Activated CD8-positive, alpha-beta T cell treated with anti-CD3 and anti-CD28 coated beads for 36 hours (primary cell): ENCODE measurements around the gene IGF2BP2. TPM values are rescaled to one million over a fixed set of nuclear protein-coding genes. Genes with fewer than 3 reads are reported as not detected.
A peak's percentile ranks its signal among the peaks of the same experiment; 100 is the strongest.

Experiments used
- ATAC-seq: fragments of 200-7000 bp; cut with Tn5 transposase; one replicate; pipeline ENCODE4 v1.10.0; 2021; ENCODE audit warnings: mild to moderate bottlenecking, moderate library complexity
- CTCF ChIA-PET: fragments of 350-600 bp; sonication (Branson Sonifier 250); formaldehyde crosslinking; loops from one replicate; lab custom pipeline; 2021; ENCODE audit warnings: antibody characterized with exemption; lab: Charles Lee
- POLR2A ChIA-PET: fragments of 350-600 bp; sonication (Branson Sonifier 250); formaldehyde crosslinking; loops from one replicate; lab custom pipeline; 2021; ENCODE audit warnings: antibody characterized with exemption; lab: Charles Lee
- DNase-seq: peaks from one replicate; pipeline ENCODE4 v3.0.0-alpha.2; 2020
- H3K27ac Mint-ChIP-seq: one replicate; pipeline ENCODE4 v1.8.0; 2021; ENCODE audit warnings: mild to moderate bottlenecking, mixed read lengths
- H3K27me3 Mint-ChIP-seq: one replicate; pipeline ENCODE4 v1.8.0; 2021; ENCODE audit warnings: mixed read lengths
- H3K36me3 Mint-ChIP-seq: one replicate; pipeline ENCODE4 v1.8.0; 2021; ENCODE audit warnings: low read depth, mixed read lengths
- H3K4me1 Mint-ChIP-seq: one replicate; pipeline ENCODE4 v1.8.0; 2021; ENCODE audit warnings: low read depth, mixed read lengths
- H3K4me3 Mint-ChIP-seq: one replicate; pipeline ENCODE4 v1.8.0; 2021; ENCODE audit warnings: mild to moderate bottlenecking, moderate library complexity, mixed read lengths
- H3K9me3 Mint-ChIP-seq: one replicate; pipeline ENCODE4 v1.8.0; 2021; ENCODE audit warnings: mixed read lengths
- CTCF ChIP-seq: fragments of 200-600 bp; IDR thresholded peaks from one replicate; pipeline ENCODE4 v1.8.0; 2022; ENCODE audit warnings: antibody characterized with exemption, mild to moderate bottlenecking
- intact Hi-C: fragments of 100-400 bp; cut with micrococcal nuclease; formaldehyde crosslinking; loops from one replicate; pipeline ENCODE4 v1.10.0; 2022
- total RNA-seq, 2 experiments: library from RNA; stranded (reverse); gene quantifications; one replicate each; pipeline ENCODE4 v1.2.3, GENCODE V29; 2021

IGF2BP2 gene
- under 1 TPM; 0.52 to 0.65 TPM for total RNA-seq

GRCh38 chr3:185825006-185825638 lies at the start of gene IGF2BP2:
Gene IGF2BP2 (minus strand): TSS chr3:185825042. CDS start chr3:185824960, 82 bp downstream.
- peak; percentile 76 for ATAC-seq
- intact Hi-C loops, result no loop called here
- peak within 1 kb of the TSS; percentile 76 for H3K4me3 Mint-ChIP-seq
- peak; percentile 64 for DNase-seq
- H3K27ac Mint-ChIP-seq, result no peak within 1 kb of the TSS
- H3K36me3 Mint-ChIP-seq, result no peaks in the 10 kb centered on the region
- no peaks in the 10 kb centered on the region for H3K9me3 Mint-ChIP-seq
- TF ChIP-seq CTCF, result no peak
- CTCF ChIA-PET, result no interaction called here
- H3K4me1 Mint-ChIP-seq, result peaks cover 8% of the 10 kb centered on the region
- peaks cover 63% of the 10 kb centered on the region for H3K27me3 Mint-ChIP-seq
- POLR2A ChIA-PET, result no interaction called here

GRCh38 chr3:185874119-185874518 lies 49.3 kb upstream of the IGF2BP2 start:
- DNase-seq (no peak), ATAC-seq (no peak)
- no peaks in the 10 kb centered on the region for H3K4me1 Mint-ChIP-seq
- H3K36me3 Mint-ChIP-seq, result no peaks in the 10 kb centered on the region
- no peak overlapping the region for H3K4me3 Mint-ChIP-seq
- no peak for TF ChIP-seq CTCF
- H3K27me3 Mint-ChIP-seq, result peaks cover 6% of the 10 kb centered on the region
- POLR2A ChIA-PET, result no interaction called here
- CTCF ChIA-PET, result interaction anchor here (1.1 to 1.6 kb wide), 2 partner anchors 69 to 214 kb away, joined by 3 to 7 read pairs; no protein-coding TSS in a partner anchor
- H3K9me3 Mint-ChIP-seq, result no peaks in the 10 kb centered on the region
- no peak overlapping the region for H3K27ac Mint-ChIP-seq
- intact Hi-C loops, result no loop called here

GRCh38 chr3:185867650-185868049 lies 42.8 kb upstream of the IGF2BP2 start:
- no peaks in the 10 kb centered on the region for H3K9me3 Mint-ChIP-seq
- H3K4me3 Mint-ChIP-seq, result no peak overlapping the region
- TF ChIP-seq CTCF, result no peak
- H3K27me3 Mint-ChIP-seq, result peaks cover 8% of the 10 kb centered on the region
- ChIA-PET CTCF (no interaction called here), POLR2A (no interaction called here)
- H3K36me3 Mint-ChIP-seq, result no peaks in the 10 kb centered on the region
- ATAC-seq (no peak), DNase-seq (no peak)
- no peak overlapping the region for H3K27ac Mint-ChIP-seq
- no peaks in the 10 kb centered on the region for H3K4me1 Mint-ChIP-seq
- intact Hi-C loops, result no loop called here

GRCh38 chr3:185866995-185867394 lies 42.2 kb upstream of the IGF2BP2 start:
- Mint-ChIP-seq H3K4me3 (no peak overlapping the region), H3K4me1 (no peaks in the 10 kb centered on the region), H3K27me3 (peaks cover 8% of the 10 kb centered on the region), H3K36me3 (no peaks in the 10 kb centered on the region), H3K9me3 (no peaks in the 10 kb centered on the region), H3K27ac (no peak overlapping the region)
- POLR2A ChIA-PET, result no interaction called here
- TF ChIP-seq CTCF, result no peak
- no peak for ATAC-seq
- CTCF ChIA-PET, result no interaction called here
- intact Hi-C loops, result no loop called here
- no peak for DNase-seq

- H3K36me3 Mint-ChIP-seq, result no peaks in the 10 kb centered on the region
- intact Hi-C loops, result no loop called here
- ATAC-seq (no peak), DNase-seq (no peak)
- TF ChIP-seq CTCF, result no peak
- no peak overlapping the region for H3K4me3 Mint-ChIP-seq
- no peaks in the 10 kb centered on the region for H3K4me1 Mint-ChIP-seq
- H3K27ac Mint-ChIP-seq, result no peak overlapping the region
- POLR2A ChIA-PET, result no interaction called here
- H3K27me3 Mint-ChIP-seq, result peaks cover 8% of the 10 kb centered on the region
- CTCF ChIA-PET, result no interaction called here
- no peaks in the 10 kb centered on the region for H3K9me3 Mint-ChIP-seq
Measured at GRCh38 chr3:185866555-185866954, 41.7 kb upstream of the IGF2BP2 start.
